ENCODE data around the gene ZFAND6.

DNA sequence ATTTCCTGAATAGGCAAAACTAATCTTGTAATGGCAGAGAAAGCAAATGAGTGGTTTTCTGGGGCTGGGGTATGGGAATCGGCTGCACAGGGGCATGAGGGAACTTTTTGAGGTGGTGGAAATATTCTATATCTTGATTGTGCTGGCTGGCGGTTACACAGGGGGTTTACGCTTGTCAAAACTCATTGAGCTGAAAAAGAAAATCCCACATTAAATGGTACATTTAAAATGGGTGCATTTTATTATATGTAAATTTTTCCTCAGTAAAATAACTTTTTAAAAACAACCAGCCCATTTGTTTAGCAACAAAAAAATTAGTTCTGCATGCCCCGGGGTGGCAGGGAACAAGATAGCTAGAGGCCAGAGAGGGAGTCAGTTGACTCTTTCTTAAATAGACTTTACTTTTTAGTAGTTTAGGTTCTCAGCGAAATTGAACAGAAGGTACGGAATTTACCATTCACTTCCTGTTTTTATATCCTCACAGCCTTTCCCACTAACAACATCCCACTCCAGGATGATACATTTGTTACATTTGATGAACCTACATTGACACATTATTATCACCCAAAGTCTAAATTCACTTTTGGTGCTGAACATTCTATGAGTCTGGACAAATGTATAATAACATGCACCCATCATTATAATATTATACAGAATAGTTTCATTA lies 47.3 kb upstream of the ZFAND6 start:
- TF ChIP-seq, protein P1, sequence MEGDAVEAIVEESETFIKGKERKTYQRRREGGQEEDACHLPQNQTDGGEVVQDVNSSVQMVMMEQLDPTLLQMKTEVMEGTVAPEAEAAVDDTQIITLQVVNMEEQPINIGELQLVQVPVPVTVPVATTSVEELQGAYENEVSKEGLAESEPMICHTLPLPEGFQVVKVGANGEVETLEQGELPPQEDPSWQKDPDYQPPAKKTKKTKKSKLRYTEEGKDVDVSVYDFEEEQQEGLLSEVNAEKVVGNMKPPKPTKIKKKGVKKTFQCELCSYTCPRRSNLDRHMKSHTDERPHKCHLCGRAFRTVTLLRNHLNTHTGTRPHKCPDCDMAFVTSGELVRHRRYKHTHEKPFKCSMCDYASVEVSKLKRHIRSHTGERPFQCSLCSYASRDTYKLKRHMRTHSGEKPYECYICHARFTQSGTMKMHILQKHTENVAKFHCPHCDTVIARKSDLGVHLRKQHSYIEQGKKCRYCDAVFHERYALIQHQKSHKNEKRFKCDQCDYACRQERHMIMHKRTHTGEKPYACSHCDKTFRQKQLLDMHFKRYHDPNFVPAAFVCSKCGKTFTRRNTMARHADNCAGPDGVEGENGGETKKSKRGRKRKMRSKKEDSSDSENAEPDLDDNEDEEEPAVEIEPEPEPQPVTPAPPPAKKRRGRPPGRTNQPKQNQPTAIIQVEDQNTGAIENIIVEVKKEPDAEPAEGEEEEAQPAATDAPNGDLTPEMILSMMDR (IDR thresholded peaks at IDR 0.05; ENCODE audit: low read depth, low read length, missing input control) = no peak
- no peak for TF ChIP-seq SP1 (IDR thresholded peaks at IDR 0.05)
- TF ChIP-seq, protein P2, sequence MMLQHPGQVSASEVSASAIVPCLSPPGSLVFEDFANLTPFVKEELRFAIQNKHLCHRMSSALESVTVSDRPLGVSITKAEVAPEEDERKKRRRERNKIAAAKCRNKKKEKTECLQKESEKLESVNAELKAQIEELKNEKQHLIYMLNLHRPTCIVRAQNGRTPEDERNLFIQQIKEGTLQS (IDR thresholded peaks at IDR 0.05) = no peak
- no peak for TF ChIP-seq FOXA1 (IDR thresholded peaks at IDR 0.05)
- no peak for TF ChIP-seq EGR1 (IDR thresholded peaks at IDR 0.05; ENCODE audit: low read depth in 2 of 2)
- TF ChIP-seq YY1 (IDR thresholded peaks at IDR 0.05) = no peak
- no peak for TF ChIP-seq TAF1 (conservative IDR thresholded peaks at IDR 0.05)
- TF ChIP-seq, protein P3, sequence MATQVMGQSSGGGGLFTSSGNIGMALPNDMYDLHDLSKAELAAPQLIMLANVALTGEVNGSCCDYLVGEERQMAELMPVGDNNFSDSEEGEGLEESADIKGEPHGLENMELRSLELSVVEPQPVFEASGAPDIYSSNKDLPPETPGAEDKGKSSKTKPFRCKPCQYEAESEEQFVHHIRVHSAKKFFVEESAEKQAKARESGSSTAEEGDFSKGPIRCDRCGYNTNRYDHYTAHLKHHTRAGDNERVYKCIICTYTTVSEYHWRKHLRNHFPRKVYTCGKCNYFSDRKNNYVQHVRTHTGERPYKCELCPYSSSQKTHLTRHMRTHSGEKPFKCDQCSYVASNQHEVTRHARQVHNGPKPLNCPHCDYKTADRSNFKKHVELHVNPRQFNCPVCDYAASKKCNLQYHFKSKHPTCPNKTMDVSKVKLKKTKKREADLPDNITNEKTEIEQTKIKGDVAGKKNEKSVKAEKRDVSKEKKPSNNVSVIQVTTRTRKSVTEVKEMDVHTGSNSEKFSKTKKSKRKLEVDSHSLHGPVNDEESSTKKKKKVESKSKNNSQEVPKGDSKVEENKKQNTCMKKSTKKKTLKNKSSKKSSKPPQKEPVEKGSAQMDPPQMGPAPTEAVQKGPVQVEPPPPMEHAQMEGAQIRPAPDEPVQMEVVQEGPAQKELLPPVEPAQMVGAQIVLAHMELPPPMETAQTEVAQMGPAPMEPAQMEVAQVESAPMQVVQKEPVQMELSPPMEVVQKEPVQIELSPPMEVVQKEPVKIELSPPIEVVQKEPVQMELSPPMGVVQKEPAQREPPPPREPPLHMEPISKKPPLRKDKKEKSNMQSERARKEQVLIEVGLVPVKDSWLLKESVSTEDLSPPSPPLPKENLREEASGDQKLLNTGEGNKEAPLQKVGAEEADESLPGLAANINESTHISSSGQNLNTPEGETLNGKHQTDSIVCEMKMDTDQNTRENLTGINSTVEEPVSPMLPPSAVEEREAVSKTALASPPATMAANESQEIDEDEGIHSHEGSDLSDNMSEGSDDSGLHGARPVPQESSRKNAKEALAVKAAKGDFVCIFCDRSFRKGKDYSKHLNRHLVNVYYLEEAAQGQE (IDR thresholded peaks at IDR 0.05) = no peak
- TF ChIP-seq, protein P4, sequence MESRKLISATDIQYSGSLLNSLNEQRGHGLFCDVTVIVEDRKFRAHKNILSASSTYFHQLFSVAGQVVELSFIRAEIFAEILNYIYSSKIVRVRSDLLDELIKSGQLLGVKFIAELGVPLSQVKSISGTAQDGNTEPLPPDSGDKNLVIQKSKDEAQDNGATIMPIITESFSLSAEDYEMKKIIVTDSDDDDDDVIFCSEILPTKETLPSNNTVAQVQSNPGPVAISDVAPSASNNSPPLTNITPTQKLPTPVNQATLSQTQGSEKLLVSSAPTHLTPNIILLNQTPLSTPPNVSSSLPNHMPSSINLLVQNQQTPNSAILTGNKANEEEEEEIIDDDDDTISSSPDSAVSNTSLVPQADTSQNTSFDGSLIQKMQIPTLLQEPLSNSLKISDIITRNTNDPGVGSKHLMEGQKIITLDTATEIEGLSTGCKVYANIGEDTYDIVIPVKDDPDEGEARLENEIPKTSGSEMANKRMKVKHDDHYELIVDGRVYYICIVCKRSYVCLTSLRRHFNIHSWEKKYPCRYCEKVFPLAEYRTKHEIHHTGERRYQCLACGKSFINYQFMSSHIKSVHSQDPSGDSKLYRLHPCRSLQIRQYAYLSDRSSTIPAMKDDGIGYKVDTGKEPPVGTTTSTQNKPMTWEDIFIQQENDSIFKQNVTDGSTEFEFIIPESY (IDR thresholded peaks at IDR 0.05) = no peak
- TF ChIP-seq RAD21 (IDR thresholded peaks at IDR 0.05) = no peak

Data from liver (tissue), 3 donors.